ENCODE results near the gene PCDHGA9. TPM values are rescaled to one million over a fixed set of nuclear protein-coding genes. Genes with fewer than 3 reads are reported as not detected.
A peak's percentile ranks its signal among the peaks of the same experiment; 100 is the strongest.
"Not testable (repeated sequence)": the region's sequence is repeated elsewhere in the genome, so short reads cannot be mapped to it uniquely, and the experiment has no call there.

Gene PCDHGA9
- total RNA-seq, 5 donors from 2014 or later (not counting 1 experiment from before 2014, with no cell fraction given), result 0.14 to 0.26 (median 0.19) TPM; not detected in 1

DNA sequence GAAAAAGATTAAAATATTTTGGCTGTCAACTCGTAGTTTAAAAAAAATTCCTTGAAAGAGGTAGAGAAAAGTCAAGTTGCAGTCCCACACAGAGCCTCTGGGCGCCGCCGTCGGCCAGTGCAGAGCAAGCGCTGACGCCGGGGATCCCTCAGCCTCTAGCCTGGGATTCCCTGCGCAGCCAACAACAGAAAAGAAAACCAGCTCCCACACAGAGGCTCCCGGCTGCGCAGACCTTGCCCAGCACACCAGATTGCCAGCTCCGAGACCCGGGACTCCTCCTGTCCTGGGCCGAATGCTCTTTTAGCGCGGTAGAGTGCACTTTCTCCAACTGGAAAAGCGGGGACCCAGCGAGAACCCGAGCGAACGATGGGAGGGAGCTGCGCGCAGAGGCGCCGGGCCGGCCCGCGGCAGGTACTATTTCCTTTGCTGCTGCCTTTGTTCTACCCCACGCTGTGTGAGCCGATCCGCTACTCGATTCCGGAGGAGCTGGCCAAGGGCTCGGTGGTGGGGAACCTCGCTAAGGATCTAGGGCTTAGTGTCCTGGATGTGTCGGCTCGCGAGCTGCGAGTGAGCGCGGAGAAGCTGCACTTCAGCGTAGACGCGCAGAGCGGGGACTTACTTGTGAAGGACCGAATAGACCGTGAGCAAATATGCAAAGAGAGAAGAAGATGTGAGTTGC is 15.1 kb downstream of the PCDHGA9 start, which contains the start of gene PCDHGB7:
PCDHGB7 (plus strand) TSS at position 184 of the 679 bp plus-strand sequence; CDS start at position 367, 183 bp downstream.
- peaks cover 63 to 81% of the 10 kb centered on the region in 2 donors for H3K27me3 Mint-ChIP-seq
- peak within 1 kb of the TSS in 1 of 2 donors; percentile 76 for H3K27ac Mint-ChIP-seq

GRCh38 chr5:141419074-141419880 is 16.7 kb downstream of the PCDHGA9 start:
- ATAC-seq (replicated peaks in 1 of 4) (no peak), DNase-seq (no peak)
- Mint-ChIP-seq H3K27me3 (peaks cover 60 to 75% of the 10 kb centered on the region in 2 donors), H3K4me1 (peaks cover 9 to 24% (median 14%) of the 10 kb centered on the region in 3 donors), H3K4me3 (no peak overlapping the region), H3K36me3 (peaks cover 23% of the 10 kb centered on the region), H3K9me3 (peaks cover 4 to 35% (median 30%) of the 10 kb centered on the region in 3 donors), H3K27ac (peak overlapping the region in 1 of 2 donors; percentile 62)
- H3K27me3 ChIP-seq (replicated peaks in 1 of 2; ENCODE audit: control insufficient read depth in 2 of 2, extremely low read depth in 1 of 2, insufficient read depth in 2 of 2, low read length in 1 of 2), result peaks cover 27 to 64% of the 10 kb centered on the region in 2 experiments
- H3K9me3 ChIP-seq, result peaks cover 2% of the 10 kb centered on the region
- H3K4me3 ChIP-seq (ENCODE audit: control insufficient read depth in 1 of 2, extremely low read depth in 1 of 2, low read length in 1 of 2), result peak overlapping the region in 1 of 2 donors; percentile 35
- no peaks in the 10 kb centered on the region for H3K36me3 ChIP-seq (ENCODE audit: control insufficient read depth in 2 of 2, extremely low read depth in 1 of 2, insufficient read depth in 1 of 2, low read length in 1 of 2)
- H3K27ac ChIP-seq (ENCODE audit: low read length), result no peak overlapping the region
- peaks cover 0 to 15% of the 10 kb centered on the region in 2 experiments for H3K4me1 ChIP-seq (ENCODE audit: control insufficient read depth in 1 of 2, extremely low read depth in 1 of 2, insufficient read depth in 2 of 2, low read length in 2 of 2)
- ChIA-PET CTCF (no interaction called here), POLR2A (no interaction called here)
- WGBS (ENCODE audit: insufficient coverage), result 50% methylated on average over 73 of the region's 74 CpGs

More for the DNA sequence above, 15.1 kb downstream of the PCDHGA9 start, which contains the start of gene PCDHGB7:
- H3K4me1 Mint-ChIP-seq, result peaks cover 23 to 40% (median 26%) of the 10 kb centered on the region in 3 donors
- Histone ChIP-seq H3K4me1 (ENCODE audit: control insufficient read depth in 1 of 2, extremely low read depth in 1 of 2, insufficient read depth in 2 of 2, low read length in 2 of 2) (peaks cover 0 to 26% of the 10 kb centered on the region in 2 experiments), H3K4me3 (ENCODE audit: control insufficient read depth in 1 of 2, extremely low read depth in 1 of 2, low read length in 1 of 2) (peak within 1 kb of the TSS; percentile 4 to 40), H3K27me3 (replicated peaks in 1 of 2; ENCODE audit: control insufficient read depth in 2 of 2, extremely low read depth in 1 of 2, insufficient read depth in 2 of 2, low read length in 1 of 2) (peaks cover 32 to 68% of the 10 kb centered on the region in 2 experiments)
- POLR2A ChIA-PET, result interaction anchor here (0.6 kb wide), 2 partner anchors 116 to 186 kb away, joined by 3 to 7 read pairs; no protein-coding TSS in a partner anchor
- H3K27ac ChIP-seq (ENCODE audit: low read length); H3K36me3 ChIP-seq (ENCODE audit: control insufficient read depth in 2 of 2, extremely low read depth in 1 of 2, insufficient read depth in 1 of 2, low read length in 1 of 2); H3K9me3 ChIP-seq: not testable (repeated sequence)
- H3K4me3 Mint-ChIP-seq, result peak within 1 kb of the TSS in 2 of 3 donors; percentile 49 to 50
- CTCF ChIA-PET, result interaction anchor here in 1 of 2 donors (0.6 to 1.8 kb wide), 3 partner anchors 11 to 22 kb away, joined by 4 to 6 read pairs (median 6); no protein-coding TSS in a partner anchor
- H3K36me3 Mint-ChIP-seq, result peaks cover 24% of the 10 kb centered on the region
- DNase-seq (peak in 17 of 35 experiments; percentile 14 to 54 (median 24)), ATAC-seq (replicated peaks in 1 of 4) (peak in 3 of 4 experiments; percentile 50 to 56 (median 54))
- WGBS (ENCODE audit: insufficient coverage), result 16% methylated on average over 37 of the region's 47 CpGs
- H3K9me3 Mint-ChIP-seq, result peaks cover 11 to 32% (median 31%) of the 10 kb centered on the region in 3 donors

GRCh38 chr5:141420855-141421488 is 18.4 kb downstream of the PCDHGA9 start, which contains the start of gene PCDHGA11:
Gene PCDHGA11 (plus strand): TSS chr5:141421051. CDS start chr5:141421228, 177 bp downstream.
- peaks cover 3 to 13% (median 7%) of the 10 kb centered on the region in 3 donors for H3K4me1 Mint-ChIP-seq
- peaks cover 0 to 15% of the 10 kb centered on the region in 2 experiments for H3K4me1 ChIP-seq (ENCODE audit: control insufficient read depth in 1 of 2, extremely low read depth in 1 of 2, insufficient read depth in 2 of 2, low read length in 2 of 2)
- H3K36me3 Mint-ChIP-seq, result peaks cover 19% of the 10 kb centered on the region
- ChIA-PET CTCF (interaction anchor here in 1 of 2 donors (0.7 to 1.7 kb wide), 5 partner anchors 8 to 143 kb away, joined by 3 to 14 read pairs (median 5); partner anchors contain the start of gene PCDHGA10), POLR2A (no interaction called here)
- peak within 1 kb of the TSS in 1 of 2 donors; percentile 55 for H3K27ac Mint-ChIP-seq
- H3K36me3 ChIP-seq (ENCODE audit: control insufficient read depth in 2 of 2, extremely low read depth in 1 of 2, insufficient read depth in 1 of 2, low read length in 1 of 2), result no peaks in the 10 kb centered on the region
- H3K27me3 ChIP-seq (replicated peaks in 1 of 2; ENCODE audit: control insufficient read depth in 2 of 2, extremely low read depth in 1 of 2, insufficient read depth in 2 of 2, low read length in 1 of 2), result peaks cover 28 to 55% of the 10 kb centered on the region in 2 experiments
- ATAC-seq (replicated peaks in 1 of 4) (peak in 1 of 4 experiments; percentile 40), DNase-seq (peak in 4 of 35 experiments; percentile 21 to 47 (median 28))
- H3K4me3 ChIP-seq (ENCODE audit: control insufficient read depth in 1 of 2, extremely low read depth in 1 of 2, low read length in 1 of 2), result peak within 1 kb of the TSS; percentile 28 to 62
- H3K27ac ChIP-seq (ENCODE audit: low read length), result no peak within 1 kb of the TSS
- peaks cover 3 to 32% (median 28%) of the 10 kb centered on the region in 3 donors for H3K9me3 Mint-ChIP-seq
- peak within 1 kb of the TSS; percentile 52 to 76 (median 70) for H3K4me3 Mint-ChIP-seq
- peaks cover 3% of the 10 kb centered on the region for H3K9me3 ChIP-seq
- 15% methylated on average over 22 of the region's 42 CpGs for WGBS (ENCODE audit: insufficient coverage)
- H3K27me3 Mint-ChIP-seq, result peaks cover 62 to 78% of the 10 kb centered on the region in 2 donors

DNA sequence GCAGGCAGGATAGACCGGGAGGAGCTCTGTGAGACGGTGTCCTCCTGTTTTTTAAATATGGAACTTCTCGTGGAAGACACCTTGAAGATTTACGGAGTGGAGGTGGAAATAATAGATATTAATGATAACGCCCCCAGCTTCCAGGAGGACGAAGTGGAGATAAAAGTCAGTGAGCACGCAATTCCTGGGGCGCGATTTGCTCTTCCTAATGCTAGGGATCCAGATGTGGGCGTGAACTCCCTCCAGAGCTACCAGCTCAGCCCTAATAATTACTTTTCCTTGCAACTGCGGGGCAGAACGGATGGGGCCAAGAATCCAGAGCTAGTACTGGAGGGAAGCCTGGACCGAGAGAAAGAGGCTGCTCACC is 18.9 kb downstream of the PCDHGA9 start:
- no peak for ATAC-seq (replicated peaks in 1 of 4)
- peaks cover 19% of the 10 kb centered on the region for H3K36me3 Mint-ChIP-seq
- DNase-seq, result no peak
- Histone ChIP-seq H3K36me3 (ENCODE audit: control insufficient read depth in 2 of 2, extremely low read depth in 1 of 2, insufficient read depth in 1 of 2, low read length in 1 of 2) (no peaks in the 10 kb centered on the region), H3K27me3 (replicated peaks in 1 of 2; ENCODE audit: control insufficient read depth in 2 of 2, extremely low read depth in 1 of 2, insufficient read depth in 2 of 2, low read length in 1 of 2) (peaks cover 28 to 60% of the 10 kb centered on the region in 2 experiments), H3K27ac (ENCODE audit: low read length) (no peak overlapping the region), H3K4me3 (ENCODE audit: control insufficient read depth in 1 of 2, extremely low read depth in 1 of 2, low read length in 1 of 2) (peak overlapping the region in 1 of 2 donors; percentile 62), H3K9me3 (peaks cover 3% of the 10 kb centered on the region), H3K4me1 (ENCODE audit: control insufficient read depth in 1 of 2, extremely low read depth in 1 of 2, insufficient read depth in 2 of 2, low read length in 2 of 2) (peaks cover 0 to 15% of the 10 kb centered on the region in 2 experiments)
- POLR2A ChIA-PET, result no interaction called here
- H3K9me3 Mint-ChIP-seq, result peaks cover 3 to 32% (median 28%) of the 10 kb centered on the region in 3 donors
- WGBS (ENCODE audit: insufficient coverage), result 30% methylated on average over 9 of the region's 13 CpGs
- CTCF ChIA-PET, result interaction anchor here in 1 of 2 donors (1.5 to 1.7 kb wide), 2 partner anchors 9 to 136 kb away, joined by 11 to 14 read pairs; partner anchors contain the start of gene PCDHGA10
- H3K27me3 Mint-ChIP-seq, result peaks cover 62 to 78% of the 10 kb centered on the region in 2 donors
- H3K27ac Mint-ChIP-seq, result no peak overlapping the region
- peak overlapping the region; percentile 52 to 76 (median 70) for H3K4me3 Mint-ChIP-seq
- H3K4me1 Mint-ChIP-seq, result peaks cover 3 to 13% (median 7%) of the 10 kb centered on the region in 3 donors

GRCh38 chr5:141422742-141423291 is 20.2 kb downstream of the PCDHGA9 start:
- no peak overlapping the region for H3K27ac ChIP-seq (ENCODE audit: low read length)
- H3K36me3 Mint-ChIP-seq, result peaks cover 19% of the 10 kb centered on the region
- peaks cover 35 to 66% of the 10 kb centered on the region in 2 experiments for H3K27me3 ChIP-seq (replicated peaks in 1 of 2; ENCODE audit: control insufficient read depth in 2 of 2, extremely low read depth in 1 of 2, insufficient read depth in 2 of 2, low read length in 1 of 2)
- no peaks in the 10 kb centered on the region for H3K36me3 ChIP-seq (ENCODE audit: control insufficient read depth in 2 of 2, extremely low read depth in 1 of 2, insufficient read depth in 1 of 2, low read length in 1 of 2)
- ChIA-PET POLR2A (no interaction called here), CTCF (no interaction called here)
- peaks cover 66 to 84% of the 10 kb centered on the region in 2 donors for H3K27me3 Mint-ChIP-seq
- H3K4me3 ChIP-seq (ENCODE audit: control insufficient read depth in 1 of 2, extremely low read depth in 1 of 2, low read length in 1 of 2), result peak overlapping the region in 1 of 2 donors; percentile 41
- H3K4me3 Mint-ChIP-seq, result no peak overlapping the region
- peaks cover 3% of the 10 kb centered on the region for H3K9me3 ChIP-seq
- H3K4me1 Mint-ChIP-seq, result peaks cover 3 to 8% (median 7%) of the 10 kb centered on the region in 3 donors
- no peak overlapping the region for H3K27ac Mint-ChIP-seq
- DNase-seq (no peak), ATAC-seq (replicated peaks in 1 of 4) (no peak)
- 35% methylated on average over 42 of the region's 42 CpGs for WGBS (ENCODE audit: insufficient coverage)
- H3K4me1 ChIP-seq (ENCODE audit: control insufficient read depth in 1 of 2, extremely low read depth in 1 of 2, insufficient read depth in 2 of 2, low read length in 2 of 2), result peaks cover 0 to 10% of the 10 kb centered on the region in 2 experiments
- H3K9me3 Mint-ChIP-seq, result peaks cover 2 to 35% (median 34%) of the 10 kb centered on the region in 3 donors

Measured in T-cell (primary cell).